ENCODE measurements around the gene TRIM10. TPM values are rescaled to one million over a fixed set of nuclear protein-coding genes. Genes with fewer than 3 reads are reported as not detected.

The TRIM10 gene
- total RNA-seq, 8 experiments from 2014 or later = 0.05 to 1.2 (median 0.17) TPM; not detected in 3

- 65 to 100% (median 88%) methylated on average over 1 to 6 of the region's 7 CpGs; no CpG with 5 or more reads in 6 of the 10 experiments for WGBS, 10 experiments
- in situ Hi-C loops (cut with MboI; ENCODE audit: low pct_unique_long_range_greater_than_20kb in 2 of 9, low sequenced_read_pairs in 9 of 9, unreplicated experiment in 9 of 9) = no loop called here
- H3K4me3 ChIP-seq = no peak overlapping the region
- H3K27ac ChIP-seq = no peak overlapping the region
- no peaks in the 10 kb centered on the region for H3K4me1 ChIP-seq (replicated peaks in 1 of 2)
- ATAC-seq (replicated peaks in 6 of 8) = peak in 1 of 8 experiments; percentile 11
Observed at GRCh38 chr6:30192076-30192475, 31.1 kb upstream of the TRIM10 start.

- Histone ChIP-seq H3K27ac (no peak overlapping the region), H3K4me1 (replicated peaks in 1 of 2) (no peaks in the 10 kb centered on the region), H3K4me3 (no peak overlapping the region)
- in situ Hi-C loops (cut with MboI; ENCODE audit: low pct_unique_long_range_greater_than_20kb in 2 of 9, low sequenced_read_pairs in 9 of 9, unreplicated experiment in 9 of 9) = no loop called here
- 80 to 100% (median 93%) methylated on average over 1 to 5 of the region's 5 CpGs; no CpG with 5 or more reads in 4 of the 10 experiments for WGBS, 10 experiments
- ATAC-seq (replicated peaks in 6 of 8) = no peak
Observed at GRCh38 chr6:30188541-30188940, 27.5 kb upstream of the TRIM10 start.

- ATAC-seq (replicated peaks in 6 of 8) = peak in 1 of 8 experiments; percentile 25
- in situ Hi-C loops (cut with MboI; ENCODE audit: low pct_unique_long_range_greater_than_20kb in 2 of 9, low sequenced_read_pairs in 9 of 9, unreplicated experiment in 9 of 9) = no loop called here
Observed at GRCh38 chr6:30185846-30186484, 25.0 kb upstream of the TRIM10 start.

GRCh38 chr6:30184417-30185031 lies 23.5 kb upstream of the TRIM10 start:
- no peak for ATAC-seq (replicated peaks in 6 of 8)
- Histone ChIP-seq H3K4me3 (no peak overlapping the region), H3K27ac (no peak overlapping the region), H3K4me1 (replicated peaks in 1 of 2) (no peaks in the 10 kb centered on the region)
- 70 to 100% (median 100%) methylated on average over 1 to 5 of the region's 5 CpGs; no CpG with 5 or more reads in 2 of the 10 experiments for WGBS, 10 experiments
- in situ Hi-C loops (cut with MboI; ENCODE audit: low pct_unique_long_range_greater_than_20kb in 2 of 9, low sequenced_read_pairs in 9 of 9, unreplicated experiment in 9 of 9) = no loop called here

More at GRCh38 chr6:30185846-30186484, 25.0 kb upstream of the TRIM10 start:
- H3K27ac ChIP-seq = no peak overlapping the region
- WGBS, 10 experiments = 81 to 100% (median 93%) methylated on average over 4 to 13 of the region's 20 CpGs; no CpG with 5 or more reads in 4 of the 10 experiments
- no peaks in the 10 kb centered on the region for H3K4me1 ChIP-seq (replicated peaks in 1 of 2)
- no peak overlapping the region for H3K4me3 ChIP-seq

GRCh38 chr6:30180145-30180544 lies 19.1 kb upstream of the TRIM10 start:
- Histone ChIP-seq H3K27ac (no peak overlapping the region), H3K4me3 (no peak overlapping the region), H3K4me1 (replicated peaks in 1 of 2) (no peaks in the 10 kb centered on the region)
- in situ Hi-C loops (cut with MboI; ENCODE audit: low pct_unique_long_range_greater_than_20kb in 2 of 9, low sequenced_read_pairs in 9 of 9, unreplicated experiment in 9 of 9) = no loop called here
- WGBS, 10 experiments = 0 to 94% (median 82%) methylated on average over 1 of the region's 1 CpG; no CpG with 5 or more reads in 1 of the 10 experiments
- ATAC-seq (replicated peaks in 6 of 8) = no peak

GRCh38 chr6:30178837-30179236 lies 17.8 kb upstream of the TRIM10 start:
- in situ Hi-C loops (cut with MboI; ENCODE audit: low pct_unique_long_range_greater_than_20kb in 2 of 9, low sequenced_read_pairs in 9 of 9, unreplicated experiment in 9 of 9) = no loop called here
- no peak for ATAC-seq (replicated peaks in 6 of 8)
- 20 to 100% (median 50%) methylated on average over 1 of the region's 1 CpG; no CpG with 5 or more reads in 1 of the 10 experiments for WGBS, 10 experiments
- Histone ChIP-seq H3K4me1 (replicated peaks in 1 of 2) (no peaks in the 10 kb centered on the region), H3K4me3 (no peak overlapping the region), H3K27ac (no peak overlapping the region)

- H3K27ac ChIP-seq = no peak overlapping the region
- no peak for ATAC-seq (replicated peaks in 6 of 8)
- H3K4me1 ChIP-seq (replicated peaks in 1 of 2) = no peaks in the 10 kb centered on the region
- WGBS, 10 experiments = 80 to 86% methylated on average over 1 of the region's 2 CpGs; no CpG with 5 or more reads in 8 of the 10 experiments
- H3K4me3 ChIP-seq = no peak overlapping the region
- in situ Hi-C loops (cut with MboI; ENCODE audit: low pct_unique_long_range_greater_than_20kb in 2 of 9, low sequenced_read_pairs in 9 of 9, unreplicated experiment in 9 of 9) = no loop called here
Observed at GRCh38 chr6:30175765-30176164, 14.8 kb upstream of the TRIM10 start.

GRCh38 chr6:30172681-30173080 lies 11.7 kb upstream of the TRIM10 start:
- in situ Hi-C loops (cut with MboI; ENCODE audit: low pct_unique_long_range_greater_than_20kb in 2 of 9, low sequenced_read_pairs in 9 of 9, unreplicated experiment in 9 of 9) = no loop called here
- ATAC-seq (replicated peaks in 6 of 8) = no peak
- Histone ChIP-seq H3K4me1 (replicated peaks in 1 of 2) (no peaks in the 10 kb centered on the region), H3K27ac (no peak overlapping the region), H3K4me3 (no peak overlapping the region)
- 29 to 100% (median 80%) methylated on average over 1 to 4 of the region's 4 CpGs; no CpG with 5 or more reads in 3 of the 10 experiments for WGBS, 10 experiments

GRCh38 chr6:30171677-30172471 lies 10.9 kb upstream of the TRIM10 start:
- ATAC-seq (replicated peaks in 6 of 8) = peak in 7 of 8 experiments; percentile 28 to 82 (median 48)
- Histone ChIP-seq H3K27ac (no peak overlapping the region), H3K4me3 (peak overlapping the region in 1 of 5 donors; percentile 13), H3K4me1 (replicated peaks in 1 of 2) (no peaks in the 10 kb centered on the region)
- 0 to 82% (median 14%) methylated on average over 1 to 38 of the region's 62 CpGs; no CpG with 5 or more reads in 3 of the 10 experiments for WGBS, 10 experiments
- in situ Hi-C loops (cut with MboI; ENCODE audit: low pct_unique_long_range_greater_than_20kb in 2 of 9, low sequenced_read_pairs in 9 of 9, unreplicated experiment in 9 of 9) = no loop called here

GRCh38 chr6:30169658-30170614 lies 8.9 kb upstream of the TRIM10 start:
- H3K27ac ChIP-seq = no peak overlapping the region
- peak in 4 of 8 experiments; percentile 41 to 79 (median 70) for ATAC-seq (replicated peaks in 6 of 8)
- H3K4me3 ChIP-seq = no peak overlapping the region
- no peaks in the 10 kb centered on the region for H3K4me1 ChIP-seq (replicated peaks in 1 of 2)
- in situ Hi-C loops (cut with MboI; ENCODE audit: low pct_unique_long_range_greater_than_20kb in 2 of 9, low sequenced_read_pairs in 9 of 9, unreplicated experiment in 9 of 9) = no loop called here
- 0 to 40% (median 31%) methylated on average over 1 to 6 of the region's 7 CpGs; no CpG with 5 or more reads in 1 of the 10 experiments for WGBS, 10 experiments

- Histone ChIP-seq H3K4me1 (replicated peaks in 1 of 2) (no peaks in the 10 kb centered on the region), H3K27ac (no peak overlapping the region), H3K4me3 (no peak overlapping the region)
- in situ Hi-C loops (cut with MboI; ENCODE audit: low pct_unique_long_range_greater_than_20kb in 2 of 9, low sequenced_read_pairs in 9 of 9, unreplicated experiment in 9 of 9) = no loop called here
- no peak for ATAC-seq (replicated peaks in 6 of 8)
- WGBS, 10 experiments = 20 to 43% (median 25%) methylated on average over 1 of the region's 1 CpG; no CpG with 5 or more reads in 6 of the 10 experiments
Observed at GRCh38 chr6:30168741-30169140, 7.7 kb upstream of the TRIM10 start.

- Histone ChIP-seq H3K4me3 (no peak overlapping the region), H3K27ac (no peak overlapping the region), H3K4me1 (replicated peaks in 1 of 2) (no peaks in the 10 kb centered on the region)
- ATAC-seq (replicated peaks in 6 of 8) = no peak
- in situ Hi-C loops (cut with MboI; ENCODE audit: low pct_unique_long_range_greater_than_20kb in 2 of 9, low sequenced_read_pairs in 9 of 9, unreplicated experiment in 9 of 9) = no loop called here
- 8 to 100% (median 44%) methylated on average over 1 to 6 of the region's 6 CpGs; no CpG with 5 or more reads in 3 of the 10 experiments for WGBS, 10 experiments
Observed at GRCh38 chr6:30167101-30167500, 6.1 kb upstream of the TRIM10 start.
